ENCODE data around the gene CEP97.
A peak's percentile ranks its signal among the peaks of the same experiment; 100 is the strongest.
"Not testable (repeated sequence)": the region's sequence is repeated elsewhere in the genome, so short reads cannot be mapped to it uniquely, and the experiment has no call there.

Gene CEP97

GRCh38 chr3:101777745-101778281 lies 53.4 kb downstream of the CEP97 start:
- not testable (repeated sequence) for H3K4me3 ChIP-seq (ENCODE audit: low read depth, low read length)

- peak overlapping the region; percentile 71 for H3K4me3 ChIP-seq (ENCODE audit: low read depth, low read length)
Observed at GRCh38 chr3:101778385-101779046, 54.1 kb downstream of the CEP97 start.

GRCh38 chr3:101779047-101779821 lies 54.8 kb downstream of the CEP97 start, which contains the start of gene NXPE3:
TSS of gene NXPE3 (plus strand) at chr3:101779211. CDS start at chr3:101785597, 6,386 bp downstream.
- H3K4me3 ChIP-seq (ENCODE audit: low read depth, low read length) = peak within 1 kb of the TSS; percentile 71

- H3K4me3 ChIP-seq (ENCODE audit: low read depth, low read length) = peak overlapping the region; percentile 71
Observed at GRCh38 chr3:101779822-101780381, 55.5 kb downstream of the CEP97 start.

GRCh38 chr3:101780661-101781060 lies 56.2 kb downstream of the CEP97 start:
- H3K4me3 ChIP-seq (ENCODE audit: low read depth, low read length) = no peak overlapping the region

GRCh38 chr3:101781166-101781565 lies 56.8 kb downstream of the CEP97 start:
- H3K4me3 ChIP-seq (ENCODE audit: low read depth, low read length) = no peak overlapping the region

- H3K4me3 ChIP-seq (ENCODE audit: low read depth, low read length) = no peak overlapping the region
Observed at GRCh38 chr3:101784855-101785613, 60.6 kb downstream of the CEP97 start.

- no peak overlapping the region for H3K4me3 ChIP-seq (ENCODE audit: low read depth, low read length)
Observed at GRCh38 chr3:101791778-101792177, 67.4 kb downstream of the CEP97 start.

- no peak overlapping the region for H3K4me3 ChIP-seq (ENCODE audit: low read depth, low read length)
Observed at GRCh38 chr3:101796077-101796680, 71.8 kb downstream of the CEP97 start.

- H3K4me3 ChIP-seq (ENCODE audit: low read depth, low read length) = no peak overlapping the region
Observed at GRCh38 chr3:101801174-101801573, 76.8 kb downstream of the CEP97 start.

- H3K4me3 ChIP-seq (ENCODE audit: low read depth, low read length) = no peak overlapping the region
Observed at GRCh38 chr3:101802179-101802578, 77.8 kb downstream of the CEP97 start.

GRCh38 chr3:101803173-101803782 lies 78.9 kb downstream of the CEP97 start:
- H3K4me3 ChIP-seq (ENCODE audit: low read depth, low read length) = no peak overlapping the region

- H3K4me3 ChIP-seq (ENCODE audit: low read depth, low read length) = no peak overlapping the region
Observed at GRCh38 chr3:101803939-101804338, 79.5 kb downstream of the CEP97 start.

- H3K4me3 ChIP-seq (ENCODE audit: low read depth, low read length) = no peak overlapping the region
Observed at GRCh38 chr3:101806491-101806890, 82.1 kb downstream of the CEP97 start.

GRCh38 chr3:101807888-101808287 lies 83.5 kb downstream of the CEP97 start:
- no peak overlapping the region for H3K4me3 ChIP-seq (ENCODE audit: low read depth, low read length)

GRCh38 chr3:101809178-101810021 lies 85.0 kb downstream of the CEP97 start:
- no peak overlapping the region for H3K4me3 ChIP-seq (ENCODE audit: low read depth, low read length)

- no peak overlapping the region for H3K4me3 ChIP-seq (ENCODE audit: low read depth, low read length)
Observed at GRCh38 chr3:101810022-101810418, 85.6 kb downstream of the CEP97 start.

GRCh38 chr3:101811875-101812274 lies 87.5 kb downstream of the CEP97 start:
- H3K4me3 ChIP-seq (ENCODE audit: low read depth, low read length) = no peak overlapping the region

GRCh38 chr3:101812895-101813294 lies 88.5 kb downstream of the CEP97 start:
- H3K4me3 ChIP-seq (ENCODE audit: low read depth, low read length) = no peak overlapping the region

Data from iPS-11a (cell line).